ENCODE results near the gene TPPP3. TPM values are rescaled to one million over a fixed set of nuclear protein-coding genes. Genes with fewer than 3 reads are reported as not detected.
A peak's percentile ranks its signal among the peaks of the same experiment; 100 is the strongest.
"Not testable (repeated sequence)": the region's sequence is repeated elsewhere in the genome, so short reads cannot be mapped to it uniquely, and the experiment has no call there.

The TPPP3 gene
- total and polyA plus RNA-seq, 9 donors, result 230 to 805 (median 584) TPM

GRCh38 chr16:67419931-67420330, 26.6 kb upstream of the TPPP3 start:
- WGBS (ENCODE audit: insufficient coverage), result no CpG with 5 or more reads among the region's 3 CpGs

GRCh38 chr16:67419502-67419901, 26.2 kb upstream of the TPPP3 start:
- no peak for DNase-seq
- Histone ChIP-seq H3K36me3 (ENCODE audit: control insufficient read depth, insufficient read depth, low read length) (peaks cover 2% of the 10 kb centered on the region), H3K27ac (ENCODE audit: low read length) (no peak overlapping the region), H3K4me3 (ENCODE audit: low read length) (no peak overlapping the region), H3K4me1 (ENCODE audit: control insufficient read depth, insufficient read depth, low read length) (peaks cover 20% of the 10 kb centered on the region), H3K9me3 (replicated peaks; ENCODE audit: control insufficient read depth, low read depth, low read length) (no peaks in the 10 kb centered on the region), H3K27me3 (ENCODE audit: control insufficient read depth, insufficient read depth, low read length) (peaks cover under 1% of the 10 kb centered on the region)
- 88% methylated on average over 2 of the region's 3 CpGs for WGBS (ENCODE audit: insufficient coverage)

More at GRCh38 chr16:67419931-67420330, 26.6 kb upstream of the TPPP3 start:
- no peak for DNase-seq
- Histone ChIP-seq H3K4me1 (ENCODE audit: control insufficient read depth, insufficient read depth, low read length) (peaks cover 24% of the 10 kb centered on the region), H3K27ac (ENCODE audit: low read length) (no peak overlapping the region), H3K27me3 (ENCODE audit: control insufficient read depth, insufficient read depth, low read length) (peaks cover 4% of the 10 kb centered on the region), H3K4me3 (ENCODE audit: low read length) (no peak overlapping the region), H3K9me3 (replicated peaks; ENCODE audit: control insufficient read depth, low read depth, low read length) (no peaks in the 10 kb centered on the region), H3K36me3 (ENCODE audit: control insufficient read depth, insufficient read depth, low read length) (no peaks in the 10 kb centered on the region)

DNA sequence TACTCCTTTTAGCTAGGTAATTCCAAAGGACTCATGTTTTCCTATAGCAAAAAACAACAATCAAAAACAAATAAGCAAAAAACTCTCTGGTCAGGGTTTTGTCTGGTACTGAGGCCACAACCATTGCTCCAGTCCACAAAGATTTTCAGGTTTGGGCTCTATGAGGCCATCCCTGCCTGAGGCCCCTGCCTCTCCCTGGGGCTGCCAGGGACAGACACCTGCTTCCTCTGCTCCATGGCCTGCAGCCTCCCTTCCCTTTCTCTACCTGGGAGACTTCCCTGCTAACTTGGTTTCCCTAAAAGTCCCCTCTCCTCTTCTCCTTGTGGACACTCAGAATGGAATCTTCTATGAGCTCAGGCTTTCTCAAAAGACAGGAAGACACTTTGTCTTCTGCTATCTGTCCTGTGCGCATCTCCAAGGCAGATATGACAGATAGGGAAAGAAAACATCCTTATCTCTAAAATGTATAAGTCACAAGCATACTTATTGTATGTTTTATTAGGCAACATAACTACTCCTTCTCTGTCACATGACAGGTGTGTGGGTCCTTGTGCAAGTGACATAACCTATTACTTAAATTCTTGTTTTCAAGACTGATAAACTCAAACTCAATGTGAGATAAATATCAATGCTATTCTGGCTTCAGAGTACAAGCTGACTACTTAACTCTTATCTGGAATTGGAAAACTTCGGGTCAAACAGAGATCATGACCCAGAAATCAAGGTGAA, 24.2 kb upstream of the TPPP3 start:
- H3K27me3 ChIP-seq (ENCODE audit: control insufficient read depth, insufficient read depth, low read length), result no peaks in the 10 kb centered on the region
- H3K4me1 ChIP-seq (ENCODE audit: control insufficient read depth, insufficient read depth, low read length), result peaks cover 19% of the 10 kb centered on the region
- no peak overlapping the region for H3K27ac ChIP-seq (ENCODE audit: low read length)
- WGBS (ENCODE audit: insufficient coverage), result no CpG with 5 or more reads among the region's 2 CpGs
- no peak overlapping the region for H3K4me3 ChIP-seq (ENCODE audit: low read length)
- no peaks in the 10 kb centered on the region for H3K9me3 ChIP-seq (replicated peaks; ENCODE audit: control insufficient read depth, low read depth, low read length)
- peaks cover 5% of the 10 kb centered on the region for H3K36me3 ChIP-seq (ENCODE audit: control insufficient read depth, insufficient read depth, low read length)
- no peak for DNase-seq

DNA sequence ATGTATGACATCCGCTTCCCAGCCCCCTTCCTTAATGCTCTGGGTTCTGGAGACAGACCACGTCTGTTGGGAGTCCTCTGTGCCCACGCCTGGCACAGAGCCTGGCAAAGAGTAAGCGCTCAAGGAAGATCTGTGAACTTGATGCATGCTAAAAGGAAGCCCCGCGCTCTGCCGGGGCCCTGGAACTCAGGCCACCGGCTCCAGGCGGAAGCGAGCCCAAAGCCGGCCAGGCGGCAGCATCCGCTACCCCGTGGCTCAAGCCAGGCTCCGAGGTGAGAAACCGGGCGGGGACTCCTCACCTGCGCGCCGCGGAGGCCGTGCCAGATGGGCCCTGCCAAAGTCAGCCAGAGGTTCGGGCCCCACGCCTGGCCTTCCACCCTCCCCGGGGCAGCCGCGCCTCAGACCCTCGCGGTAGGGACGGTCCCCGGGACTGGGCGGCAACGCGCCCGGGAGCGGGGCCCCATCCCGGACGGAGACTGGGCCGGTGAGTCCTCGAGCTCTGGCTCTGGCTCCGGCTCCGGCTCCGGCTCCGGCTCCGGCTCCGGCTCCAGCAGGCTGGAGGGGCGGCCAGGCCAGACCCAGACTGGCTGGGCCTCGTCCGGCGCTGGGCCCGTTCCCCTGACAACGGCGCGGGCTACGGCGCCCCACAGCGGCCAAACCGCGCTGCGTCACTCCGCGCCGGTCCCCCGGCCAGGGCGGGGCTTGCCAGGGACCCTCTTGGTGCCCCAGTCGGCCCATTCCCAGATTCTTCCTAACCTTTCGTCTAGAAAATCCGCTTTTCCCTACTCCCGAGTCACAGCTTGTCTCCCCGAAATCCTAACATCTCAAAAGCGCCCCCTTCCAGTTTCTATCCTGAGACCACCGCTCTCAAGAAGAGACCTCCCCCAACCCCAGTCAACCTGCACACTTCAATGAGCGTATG, 22.8 kb upstream of the TPPP3 start, which contains the start of gene ZDHHC1:
ZDHHC1 (minus strand) TSS at position 606 of the 922 bp plus-strand sequence. CDS start 8,702 bp downstream, outside the sequence.
- WGBS (ENCODE audit: insufficient coverage), result under 1% methylated on average over 73 of the region's 73 CpGs
- DNase-seq, result peak; percentile 89

GRCh38 chr16:67415421-67415820, 22.1 kb upstream of the TPPP3 start:
- DNase-seq; H3K27me3 ChIP-seq (ENCODE audit: control insufficient read depth, insufficient read depth, low read length); H3K36me3 ChIP-seq (ENCODE audit: control insufficient read depth, insufficient read depth, low read length); H3K9me3 ChIP-seq (replicated peaks; ENCODE audit: control insufficient read depth, low read depth, low read length): not testable (repeated sequence)
- peak overlapping the region; percentile 85 for H3K27ac ChIP-seq (ENCODE audit: low read length)
- H3K4me3 ChIP-seq (ENCODE audit: low read length), result peak overlapping the region; percentile 82
- H3K4me1 ChIP-seq (ENCODE audit: control insufficient read depth, insufficient read depth, low read length), result peaks cover 19% of the 10 kb centered on the region
- 89% methylated on average over 16 of the region's 19 CpGs for WGBS (ENCODE audit: insufficient coverage)

More for the DNA sequence above, 22.8 kb upstream of the TPPP3 start, which contains the start of gene ZDHHC1:
- Histone ChIP-seq H3K4me1 (ENCODE audit: control insufficient read depth, insufficient read depth, low read length) (peaks cover 19% of the 10 kb centered on the region), H3K27ac (ENCODE audit: low read length) (peak within 1 kb of the TSS; percentile 85), H3K36me3 (ENCODE audit: control insufficient read depth, insufficient read depth, low read length) (peaks cover 5% of the 10 kb centered on the region), H3K9me3 (replicated peaks; ENCODE audit: control insufficient read depth, low read depth, low read length) (no peaks in the 10 kb centered on the region), H3K27me3 (ENCODE audit: control insufficient read depth, insufficient read depth, low read length) (no peaks in the 10 kb centered on the region), H3K4me3 (ENCODE audit: low read length) (peak within 1 kb of the TSS; percentile 82)

GRCh38 chr16:67413978-67414911, 20.9 kb upstream of the TPPP3 start:
- no peak overlapping the region for H3K27ac ChIP-seq (ENCODE audit: low read length)
- 59% methylated on average over 4 of the region's 6 CpGs for WGBS (ENCODE audit: insufficient coverage)
- no peaks in the 10 kb centered on the region for H3K9me3 ChIP-seq (replicated peaks; ENCODE audit: control insufficient read depth, low read depth, low read length)
- no peaks in the 10 kb centered on the region for H3K27me3 ChIP-seq (ENCODE audit: control insufficient read depth, insufficient read depth, low read length)
- H3K36me3 ChIP-seq (ENCODE audit: control insufficient read depth, insufficient read depth, low read length), result peaks cover 5% of the 10 kb centered on the region
- H3K4me3 ChIP-seq (ENCODE audit: low read length), result no peak overlapping the region
- DNase-seq, result no peak
- H3K4me1 ChIP-seq (ENCODE audit: control insufficient read depth, insufficient read depth, low read length), result peaks cover 21% of the 10 kb centered on the region

DNA sequence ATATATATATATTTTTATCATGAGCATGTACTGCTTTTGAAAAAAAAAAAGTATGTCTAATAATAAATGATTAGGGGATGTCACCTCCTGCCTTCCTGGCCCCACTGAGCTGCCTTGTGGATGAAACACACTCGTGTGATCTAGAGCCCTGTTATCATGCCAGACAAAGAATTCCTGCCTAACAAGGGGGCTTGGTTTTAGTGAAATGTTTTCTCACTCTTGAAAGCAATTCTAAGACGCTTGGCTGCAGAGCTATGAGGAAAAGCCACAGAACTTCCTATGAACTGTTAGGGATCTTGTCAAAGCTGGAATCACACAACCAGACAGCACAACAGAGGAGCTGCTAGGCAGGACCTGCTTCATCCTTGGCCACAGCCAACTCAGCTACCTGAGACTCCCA, 19.0 kb upstream of the TPPP3 start:
- no peaks in the 10 kb centered on the region for H3K9me3 ChIP-seq (replicated peaks; ENCODE audit: control insufficient read depth, low read depth, low read length)
- H3K4me1 ChIP-seq (ENCODE audit: control insufficient read depth, insufficient read depth, low read length), result peaks cover 28% of the 10 kb centered on the region
- H3K27ac ChIP-seq (ENCODE audit: low read length), result no peak overlapping the region

GRCh38 chr16:67411339-67411738, 18.0 kb upstream of the TPPP3 start:
- DNase-seq, result no peak
- Histone ChIP-seq H3K27me3 (ENCODE audit: control insufficient read depth, insufficient read depth, low read length) (no peaks in the 10 kb centered on the region), H3K4me3 (ENCODE audit: low read length) (no peak overlapping the region), H3K27ac (ENCODE audit: low read length) (no peak overlapping the region), H3K36me3 (ENCODE audit: control insufficient read depth, insufficient read depth, low read length) (peaks cover 5% of the 10 kb centered on the region), H3K9me3 (replicated peaks; ENCODE audit: control insufficient read depth, low read depth, low read length) (no peaks in the 10 kb centered on the region), H3K4me1 (ENCODE audit: control insufficient read depth, insufficient read depth, low read length) (peaks cover 34% of the 10 kb centered on the region)
- 73% methylated on average over 2 of the region's 3 CpGs for WGBS (ENCODE audit: insufficient coverage)

More for the DNA sequence above, 19.0 kb upstream of the TPPP3 start:
- H3K27me3 ChIP-seq (ENCODE audit: control insufficient read depth, insufficient read depth, low read length), result no peaks in the 10 kb centered on the region
- no peak overlapping the region for H3K4me3 ChIP-seq (ENCODE audit: low read length)
- DNase-seq, result no peak
- H3K36me3 ChIP-seq (ENCODE audit: control insufficient read depth, insufficient read depth, low read length), result peaks cover 5% of the 10 kb centered on the region
- WGBS (ENCODE audit: insufficient coverage), result no CpG with 5 or more reads among the region's 2 CpGs

- peaks cover 41% of the 10 kb centered on the region for H3K4me1 ChIP-seq (ENCODE audit: control insufficient read depth, insufficient read depth, low read length)
- no peak overlapping the region for H3K4me3 ChIP-seq (ENCODE audit: low read length)
- WGBS (ENCODE audit: insufficient coverage), result 91% methylated on average over 5 of the region's 9 CpGs
Observed at GRCh38 chr16:67409631-67410030, 16.3 kb upstream of the TPPP3 start.

More at GRCh38 chr16:67409631-67410030, 16.3 kb upstream of the TPPP3 start:
- H3K36me3 ChIP-seq (ENCODE audit: control insufficient read depth, insufficient read depth, low read length), result peaks cover 10% of the 10 kb centered on the region
- no peaks in the 10 kb centered on the region for H3K27me3 ChIP-seq (ENCODE audit: control insufficient read depth, insufficient read depth, low read length)
- H3K27ac ChIP-seq (ENCODE audit: low read length), result no peak overlapping the region
- DNase-seq, result no peak
- no peaks in the 10 kb centered on the region for H3K9me3 ChIP-seq (replicated peaks; ENCODE audit: control insufficient read depth, low read depth, low read length)
